Hepatocyte (in vitro differentiated cells): ENCODE data around the gene HSPA4.

Experiments
- EZH2 ChIP-seq: fragments of 200-600 bp; sonication (generic); IDR thresholded peaks from 2 replicates; pipeline ENCODE4 v1.6.1; 2016; ENCODE audit warnings: antibody characterized with exemption, mild to moderate bottlenecking, borderline replicate concordance
- EZH2phosphoT487 ChIP-seq: fragments of 200-600 bp; sonication (generic); IDR thresholded peaks from one replicate; pipeline ENCODE4 v1.6.1; 2018; ENCODE audit warnings: antibody characterized with exemption, mild to moderate bottlenecking, low read depth, moderate library complexity; ENCODE audit not compliant: unreplicated experiment, severe bottlenecking
- TF ChIP-seq, protein P1 (sequence below): fragments of 200-600 bp; sonication (generic); IDR thresholded peaks from 2 replicates; pipeline ENCODE4 v1.5.1; 2016; ENCODE audit warnings: antibody characterized with exemption, mild to moderate bottlenecking; ENCODE audit not compliant: poor library complexity

DNA sequence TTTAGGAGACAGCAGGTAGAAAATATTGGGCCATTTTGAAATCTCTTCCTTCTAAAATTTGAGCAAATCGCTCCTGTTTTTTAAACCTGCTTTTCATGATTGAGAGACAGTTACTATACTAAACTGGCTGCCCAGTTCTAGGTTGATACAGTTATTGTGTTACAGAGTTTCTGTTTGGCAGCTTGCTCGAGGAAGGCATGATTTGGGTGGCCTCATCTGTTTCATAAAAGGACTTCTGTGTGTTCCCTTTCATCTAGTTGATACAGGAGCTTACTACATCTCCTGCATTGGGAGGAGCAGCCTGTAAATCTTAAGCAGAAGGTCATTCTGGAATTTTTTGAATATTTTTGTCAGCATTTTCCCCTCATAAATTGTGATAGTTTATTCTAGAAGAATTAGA, 14.2 kb downstream of the HSPA4 start:
- TF ChIP-seq, protein P1, sequence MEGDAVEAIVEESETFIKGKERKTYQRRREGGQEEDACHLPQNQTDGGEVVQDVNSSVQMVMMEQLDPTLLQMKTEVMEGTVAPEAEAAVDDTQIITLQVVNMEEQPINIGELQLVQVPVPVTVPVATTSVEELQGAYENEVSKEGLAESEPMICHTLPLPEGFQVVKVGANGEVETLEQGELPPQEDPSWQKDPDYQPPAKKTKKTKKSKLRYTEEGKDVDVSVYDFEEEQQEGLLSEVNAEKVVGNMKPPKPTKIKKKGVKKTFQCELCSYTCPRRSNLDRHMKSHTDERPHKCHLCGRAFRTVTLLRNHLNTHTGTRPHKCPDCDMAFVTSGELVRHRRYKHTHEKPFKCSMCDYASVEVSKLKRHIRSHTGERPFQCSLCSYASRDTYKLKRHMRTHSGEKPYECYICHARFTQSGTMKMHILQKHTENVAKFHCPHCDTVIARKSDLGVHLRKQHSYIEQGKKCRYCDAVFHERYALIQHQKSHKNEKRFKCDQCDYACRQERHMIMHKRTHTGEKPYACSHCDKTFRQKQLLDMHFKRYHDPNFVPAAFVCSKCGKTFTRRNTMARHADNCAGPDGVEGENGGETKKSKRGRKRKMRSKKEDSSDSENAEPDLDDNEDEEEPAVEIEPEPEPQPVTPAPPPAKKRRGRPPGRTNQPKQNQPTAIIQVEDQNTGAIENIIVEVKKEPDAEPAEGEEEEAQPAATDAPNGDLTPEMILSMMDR = no peak
- TF ChIP-seq EZH2 (no peak), EZH2phosphoT487 (no peak)
